Suprapubic skin (tissue), 4 donors: ENCODE measurements around the gene ROBO2. TPM values are rescaled to one million over a fixed set of nuclear protein-coding genes. Genes with fewer than 3 reads are reported as not detected.

Source experiments
- DNase-seq, 2 donors: peaks; one replicate each; pipeline ENCODE4 v3.0.0-alpha.2; 2019; ENCODE audit warnings: low spot score in 2 of 2
- H3K27ac ChIP-seq: fragments of 200-600 bp; sonication (generic); one replicate; pipeline ENCODE4 v1.5.1; 2019
- H3K27me3 ChIP-seq: fragments of 200-600 bp; sonication (generic); one replicate; pipeline ENCODE4 v1.5.1; 2019
- H3K36me3 ChIP-seq: fragments of 200-600 bp; sonication (generic); one replicate; pipeline ENCODE4 v1.5.1; 2019
- H3K4me1 ChIP-seq: fragments of 200-600 bp; sonication (generic); one replicate; pipeline ENCODE4 v1.5.1; 2019
- H3K4me3 ChIP-seq: fragments of 200-600 bp; sonication (generic); one replicate; pipeline ENCODE4 v1.5.1; 2019; ENCODE audit warnings: mild to moderate bottlenecking
- H3K9me3 ChIP-seq: fragments of 200-600 bp; sonication (generic); one replicate; pipeline ENCODE4 v1.5.1; 2019
- CTCF ChIP-seq, 2 donors: fragments of 200-600 bp in 1 of 2; fragments of 450-650 bp in 1 of 2; sonication (generic) in 1 of 2; IDR thresholded peaks; one replicate each; pipeline ENCODE4 v1.5.1; 2016 to 2019; ENCODE audit warnings: antibody characterized with exemption in 2 of 2, mild to moderate bottlenecking in 1 of 2, moderate library complexity in 1 of 2
- EP300 ChIP-seq: sonication (generic); formaldehyde crosslinking; IDR thresholded peaks from one replicate; pipeline ENCODE4 v1.6.1; 2017; ENCODE audit warnings: antibody characterized with exemption
- POLR2A ChIP-seq, 2 donors: fragments of 450-650 bp; IDR thresholded peaks; one replicate each; pipeline ENCODE4 v1.6.1; 2017; ENCODE audit warnings: antibody characterized with exemption in 2 of 2, mild to moderate bottlenecking in 2 of 2, moderate library complexity in 2 of 2
- POLR2AphosphoS5 ChIP-seq, 3 donors: sonication (generic); formaldehyde crosslinking; IDR thresholded peaks; one replicate each; pipeline ENCODE4 v1.6.1; 2017; ENCODE audit warnings: antibody characterized with exemption in 3 of 3
- WGBS: methylation state at CpG from one replicate; pipeline ENCODE4 v1.1.5; 2018; 5-methylcytosine and 5-hydroxymethylcytosine counted together
- total RNA-seq, 4 donors: library from RNA; depleted of rRNA; stranded (reverse); fragments of >200 nt; gene quantifications; one replicate each; pipeline ENCODE4 v1.1.0, GENCODE V29; 2016

Gene ROBO2
- total RNA-seq, 4 donors from 2014 or later: 0.95 to 6.7 (median 2.2) TPM

DNA sequence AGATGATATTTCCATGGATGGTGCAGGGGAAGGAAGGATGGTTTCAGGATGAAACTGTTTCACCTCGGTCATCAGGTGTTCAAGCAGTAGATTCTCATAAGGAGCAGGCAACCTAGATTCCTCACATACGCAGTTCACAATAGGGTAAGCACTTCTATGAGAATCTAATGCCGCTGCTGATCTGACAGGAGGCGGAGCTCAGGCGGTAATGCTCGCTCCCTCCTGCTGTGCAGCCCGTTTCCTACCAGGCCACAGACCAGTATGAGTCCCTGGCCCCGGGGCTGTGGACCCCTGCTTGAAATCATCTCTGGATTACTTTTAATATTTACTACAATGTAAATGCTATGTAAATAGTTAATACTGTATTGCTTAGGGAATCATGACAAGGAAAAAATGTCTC, 241.8 kb downstream of the ROBO2 start:
- Histone ChIP-seq H3K9me3 (no peaks in the 10 kb centered on the region), H3K36me3 (no peaks in the 10 kb centered on the region), H3K27ac (no peak overlapping the region), H3K27me3 (no peaks in the 10 kb centered on the region), H3K4me1 (no peaks in the 10 kb centered on the region), H3K4me3 (no peak overlapping the region)
- DNase-seq: no peak
- no peak for TF ChIP-seq POLR2AphosphoS5 (IDR thresholded peaks at IDR 0.05)
- no peak for TF ChIP-seq CTCF (IDR thresholded peaks at IDR 0.05)
- no peak for TF ChIP-seq EP300
- no peak for TF ChIP-seq POLR2A (IDR thresholded peaks at IDR 0.05)
- 68% methylated on average over 8 of the region's 8 CpGs for WGBS

GRCh38 chr3:77283108-77283507, 243.2 kb downstream of the ROBO2 start:
- WGBS: 76% methylated on average over 4 of the region's 4 CpGs
- TF ChIP-seq EP300 (no peak), POLR2AphosphoS5 (IDR thresholded peaks at IDR 0.05) (no peak), POLR2A (IDR thresholded peaks at IDR 0.05) (no peak), CTCF (IDR thresholded peaks at IDR 0.05) (no peak)
- Histone ChIP-seq H3K9me3 (no peaks in the 10 kb centered on the region), H3K36me3 (no peaks in the 10 kb centered on the region), H3K4me3 (no peak overlapping the region), H3K4me1 (no peaks in the 10 kb centered on the region), H3K27ac (no peak overlapping the region), H3K27me3 (no peaks in the 10 kb centered on the region)
- no peak for DNase-seq

- H3K36me3 ChIP-seq: no peaks in the 10 kb centered on the region
- H3K4me1 ChIP-seq: no peaks in the 10 kb centered on the region
- H3K9me3 ChIP-seq: no peaks in the 10 kb centered on the region
- H3K4me3 ChIP-seq: no peak overlapping the region
- TF ChIP-seq EP300 (no peak), POLR2AphosphoS5 (IDR thresholded peaks at IDR 0.05) (no peak), POLR2A (IDR thresholded peaks at IDR 0.05) (no peak), CTCF (IDR thresholded peaks at IDR 0.05) (no peak)
- no peaks in the 10 kb centered on the region for H3K27me3 ChIP-seq
- no peak overlapping the region for H3K27ac ChIP-seq
- 83% methylated on average over 1 of the region's 1 CpG for WGBS
- no peak for DNase-seq
These were observed 248.4 kb downstream of the ROBO2 start for GRCh38 chr3:77288348-77288747.

DNA sequence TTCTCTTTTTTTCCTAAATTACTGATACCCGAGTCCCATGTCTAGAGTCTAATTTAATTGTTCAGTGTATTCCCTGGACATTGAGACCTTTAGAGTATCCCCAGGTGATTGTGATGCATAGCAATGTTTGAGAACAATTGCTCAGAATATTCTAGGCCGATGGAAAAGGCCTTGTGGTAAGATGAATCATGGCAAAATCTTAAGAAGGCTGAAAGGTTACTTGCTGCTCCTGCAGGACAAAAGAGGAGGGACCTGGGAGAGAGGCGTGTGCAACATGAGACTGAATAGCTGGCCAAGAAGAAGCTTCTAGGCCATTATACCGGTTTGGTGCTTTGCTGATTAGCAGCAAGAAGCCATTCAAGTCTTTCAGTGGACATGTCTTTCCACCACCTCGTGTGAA, 256.6 kb downstream of the ROBO2 start:
- no peak for TF ChIP-seq POLR2A (IDR thresholded peaks at IDR 0.05)
- no peak for TF ChIP-seq EP300
- TF ChIP-seq CTCF (IDR thresholded peaks at IDR 0.05): no peak
- TF ChIP-seq POLR2AphosphoS5 (IDR thresholded peaks at IDR 0.05): no peak
- H3K4me3 ChIP-seq: no peak overlapping the region
- H3K4me1 ChIP-seq: no peaks in the 10 kb centered on the region
- H3K27me3 ChIP-seq: no peaks in the 10 kb centered on the region
- no peaks in the 10 kb centered on the region for H3K36me3 ChIP-seq
- no peaks in the 10 kb centered on the region for H3K9me3 ChIP-seq
- whole genome bisulfite sequencing: 79% methylated on average over 5 of the region's 5 CpGs
- no peak for DNase-seq
- H3K27ac ChIP-seq: no peak overlapping the region

GRCh38 chr3:77298417-77298816, 258.5 kb downstream of the ROBO2 start:
- no peaks in the 10 kb centered on the region for H3K9me3 ChIP-seq
- H3K27me3 ChIP-seq: no peaks in the 10 kb centered on the region
- H3K36me3 ChIP-seq: no peaks in the 10 kb centered on the region
- no peaks in the 10 kb centered on the region for H3K4me1 ChIP-seq
- DNase-seq: no peak
- no peak overlapping the region for H3K4me3 ChIP-seq
- WGBS: 57% methylated on average over 1 of the region's 1 CpG
- TF ChIP-seq POLR2A (IDR thresholded peaks at IDR 0.05) (no peak), CTCF (IDR thresholded peaks at IDR 0.05) (no peak), POLR2AphosphoS5 (IDR thresholded peaks at IDR 0.05) (no peak), EP300 (no peak)
- no peak overlapping the region for H3K27ac ChIP-seq
